ENCODE data around the gene RNF208. TPM values are rescaled to one million over a fixed set of nuclear protein-coding genes. Genes with fewer than 3 reads are reported as not detected.
A peak's percentile ranks its signal among the peaks of the same experiment; 100 is the strongest.
"Not testable (repeated sequence)": the region's sequence is repeated elsewhere in the genome, so short reads cannot be mapped to it uniquely, and the experiment has no call there.

RNF208 gene
- total RNA-seq, 2 donors from 2014 or later: 15.6 to 18.1 TPM

DNA sequence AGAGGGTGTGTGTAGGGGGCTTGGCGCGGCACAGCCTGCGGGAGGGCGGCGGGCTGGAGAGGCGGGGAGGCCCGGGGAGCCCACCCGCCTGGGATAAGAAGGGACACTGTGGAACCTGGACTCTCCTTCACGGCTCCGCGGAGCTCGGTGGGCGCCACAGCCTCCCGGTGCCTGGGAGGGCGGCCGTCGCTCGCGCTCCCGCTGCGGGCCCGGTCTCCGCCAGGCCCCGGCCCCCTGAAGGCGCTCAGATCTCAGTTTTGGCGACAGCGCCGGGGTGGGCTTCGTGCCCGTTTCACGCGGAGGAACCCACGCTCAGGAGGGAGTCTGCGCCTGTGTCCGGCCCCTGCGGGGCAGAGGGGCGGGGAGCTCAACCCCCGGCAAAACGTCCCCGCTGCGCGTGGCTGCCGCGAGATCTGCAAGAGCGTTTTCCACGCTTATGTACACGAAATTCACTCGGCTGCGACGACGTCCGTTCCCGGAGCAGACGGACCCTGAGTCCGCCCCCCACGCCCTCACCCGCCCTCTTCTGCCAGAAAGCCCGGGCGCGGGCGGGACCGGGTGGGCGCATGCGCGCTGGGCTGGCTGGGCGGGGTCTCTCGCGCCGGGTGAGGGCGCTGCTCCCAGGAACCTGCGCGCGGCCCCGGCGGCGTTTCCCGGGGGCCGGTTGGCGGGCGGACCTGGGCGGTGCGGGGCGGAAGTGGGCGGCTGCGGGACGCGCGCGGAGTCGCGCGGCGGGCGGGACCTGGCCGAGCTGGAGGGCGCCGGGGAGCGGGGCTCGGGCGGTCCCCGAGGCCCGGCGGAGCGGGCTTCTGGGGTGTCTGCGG is 32.8 kb upstream of the RNF208 start, which contains the start of gene NELFB:
Gene NELFB (plus strand): TSS at position 704 of the 824 bp plus-strand sequence.
- peak; percentile 94 for DNase-seq
- intact Hi-C loops (cut with DNase I): no loop called here
- peak; percentile 90 to 94 for ATAC-seq

GRCh38 chr9:137253717-137254623 is 31.9 kb upstream of the RNF208 start:
- DNase-seq: no peak
- intact Hi-C loops (cut with DNase I): no loop called here
- peak in 1 of 2 donors; percentile 0 for ATAC-seq

- ATAC-seq (no peak), DNase-seq (no peak)
- intact Hi-C loops (cut with DNase I): no loop called here
Measured at GRCh38 chr9:137252555-137253506, 30.8 kb upstream of the RNF208 start.

GRCh38 chr9:137251490-137252268 is 29.6 kb upstream of the RNF208 start:
- DNase-seq (no peak), ATAC-seq (no peak)
- intact Hi-C loops (cut with DNase I): no loop called here

DNA sequence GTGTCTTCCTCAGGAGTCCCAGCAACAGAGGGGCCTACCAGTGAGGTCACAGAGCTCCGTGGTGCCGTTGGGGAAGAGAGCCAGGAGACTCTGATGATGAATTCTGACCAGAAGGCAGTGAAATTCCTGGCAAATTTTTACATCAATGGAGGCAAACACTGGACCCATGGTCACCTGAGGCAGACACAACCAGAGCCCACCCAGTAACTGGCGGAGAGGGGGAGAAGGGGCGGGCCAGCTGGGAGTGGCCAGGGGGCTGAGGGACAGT is 29.1 kb upstream of the RNF208 start, which contains the start of gene STPG3:
Gene STPG3 (plus strand): TSS at position 93 of the 268 bp plus-strand sequence. CDS start 1 bp downstream, at position 94.
- intact Hi-C loops (cut with DNase I): no loop called here
- ATAC-seq: no peak

DNA sequence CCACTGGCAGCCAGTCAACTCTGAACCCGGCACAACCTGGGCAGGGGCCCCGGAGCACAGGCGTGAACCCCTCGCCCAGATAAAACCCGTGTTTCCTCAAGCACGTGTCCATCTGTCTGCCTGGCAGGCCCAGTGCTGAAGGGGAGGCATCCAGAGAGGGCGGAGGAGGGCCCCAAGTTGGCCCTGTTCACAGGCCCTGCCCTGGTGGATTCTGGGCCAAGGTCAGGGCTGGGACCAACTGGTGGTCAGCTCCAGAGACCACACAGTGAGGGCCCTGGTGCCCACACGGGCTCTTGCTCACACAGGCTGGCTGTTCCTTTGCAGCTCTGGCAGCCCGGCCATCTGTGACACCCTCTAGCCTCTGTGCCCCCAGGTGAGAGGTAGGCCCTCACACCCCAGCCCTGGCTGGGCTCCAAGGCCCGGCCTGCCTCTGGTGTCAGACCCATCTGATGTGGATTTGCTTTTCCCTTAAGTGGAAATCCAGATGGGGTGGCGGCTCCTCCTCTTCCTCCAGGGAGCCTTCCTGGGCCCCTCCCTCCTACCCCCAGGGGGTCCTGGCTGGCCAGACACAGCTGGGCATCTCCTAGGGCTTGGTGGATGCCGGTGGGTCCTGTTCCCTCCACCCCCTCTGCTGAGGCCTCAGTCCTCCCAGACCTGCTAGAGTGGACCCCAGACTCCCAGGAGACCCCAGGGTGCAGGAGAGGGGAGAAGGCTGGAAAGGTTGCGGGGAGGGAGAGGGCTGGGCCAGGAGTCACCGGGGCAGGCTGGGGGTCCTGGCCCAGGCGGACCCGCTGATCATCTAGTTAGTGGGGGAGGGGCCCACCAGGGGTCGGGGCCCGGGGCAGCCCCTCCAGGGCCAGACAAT is 28.5 kb upstream of the RNF208 start:
- DNase-seq: no peak
- ATAC-seq: peak in 1 of 2 donors; percentile 5
- intact Hi-C loops (cut with DNase I): no loop called here

More for the DNA sequence above, 29.1 kb upstream of the RNF208 start, which contains the start of gene STPG3:
- DNase-seq: no peak

DNA sequence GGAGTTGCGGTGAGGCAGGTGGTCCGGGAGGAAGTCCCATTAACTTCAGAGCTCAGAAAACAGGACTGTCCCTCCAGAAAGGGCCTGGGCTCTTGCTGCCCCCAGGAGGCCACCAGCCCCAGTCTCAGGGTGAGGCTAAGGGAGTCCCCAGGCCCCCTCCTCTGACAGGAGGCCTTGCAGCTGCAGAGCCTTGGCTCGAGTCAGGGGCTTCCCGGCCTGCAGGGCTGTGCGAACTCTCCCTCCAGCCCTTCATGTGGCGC is 25.8 kb upstream of the RNF208 start:
- ATAC-seq (no peak), DNase-seq (no peak)
- intact Hi-C loops (cut with DNase I): no loop called here

DNA sequence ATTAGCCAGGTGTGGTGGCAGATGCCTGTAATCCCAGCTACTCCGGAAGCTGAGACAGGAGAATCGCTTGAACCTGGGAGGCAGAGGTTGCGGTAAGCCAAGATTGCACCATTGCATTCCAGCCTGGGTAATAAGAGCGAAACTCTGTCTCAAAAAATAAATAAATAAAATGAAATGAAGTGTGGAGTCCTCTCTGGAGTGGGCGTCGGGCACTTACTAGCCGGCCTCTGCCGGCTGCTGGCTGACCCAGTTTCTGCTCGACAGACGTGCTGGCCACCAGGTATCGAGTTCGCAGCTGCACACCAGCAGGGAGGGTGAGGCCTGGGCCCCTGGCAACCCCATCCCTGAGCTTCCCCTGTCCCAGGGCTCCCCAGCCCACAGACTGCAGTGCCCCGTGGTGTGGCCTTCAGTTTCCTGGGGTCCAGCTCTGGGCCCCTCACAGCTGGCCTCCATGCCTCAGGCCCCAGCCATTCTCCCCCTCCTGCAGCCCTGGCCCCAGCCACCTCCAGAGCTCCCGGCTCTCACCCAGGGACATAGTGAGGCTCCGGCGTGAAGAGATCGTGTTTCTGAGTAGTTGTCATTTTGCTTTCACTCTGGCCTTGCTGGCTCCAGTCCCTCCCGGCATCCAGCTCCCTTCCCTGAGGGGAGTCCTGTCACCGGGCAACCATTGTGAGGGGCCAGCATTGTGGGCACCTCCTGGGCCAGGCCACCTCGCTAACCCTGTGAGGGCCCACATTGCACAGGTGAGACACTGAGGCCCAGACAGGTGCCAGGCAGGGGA is 25.3 kb upstream of the RNF208 start:
- DNase-seq: no peak
- ATAC-seq: no peak
- intact Hi-C loops (cut with DNase I): no loop called here

- DNase-seq: no peak
- no peak for ATAC-seq
- intact Hi-C loops (cut with DNase I): no loop called here
Measured at GRCh38 chr9:137245450-137246421, 23.7 kb upstream of the RNF208 start.

- no peak for ATAC-seq
- intact Hi-C loops (cut with DNase I): no loop called here
- DNase-seq: no peak
Measured at GRCh38 chr9:137244486-137245449, 22.7 kb upstream of the RNF208 start.

GRCh38 chr9:137243626-137244485 is 21.8 kb upstream of the RNF208 start:
- intact Hi-C loops (cut with DNase I): no loop called here
- DNase-seq (no peak), ATAC-seq (no peak)

GRCh38 chr9:137243266-137243625 is 21.2 kb upstream of the RNF208 start:
- intact Hi-C loops (cut with DNase I); ATAC-seq; DNase-seq: not testable (repeated sequence)

- ATAC-seq (no peak), DNase-seq (no peak)
- intact Hi-C loops (cut with DNase I): no loop called here
Measured at GRCh38 chr9:137242269-137243203, 20.5 kb upstream of the RNF208 start.
